Right atrium auricular region (tissue), 2 donors: ENCODE measurements around the gene TMEM232. TPM values are rescaled to one million over a fixed set of nuclear protein-coding genes. Genes with fewer than 3 reads are reported as not detected.

Experiments
- DNase-seq: peaks from one replicate; pipeline ENCODE4 v3.0.0-alpha.2; 2019; ENCODE audit warnings: low spot score
- H3K27ac ChIP-seq, 2 donors: fragments of 200-600 bp; sonication (generic); 1 replicate in 1 of 2; 2 replicates in 1 of 2; pipeline ENCODE4 v1.5.1; 2016 to 2019
- H3K27me3 ChIP-seq, 2 donors: fragments of 200-600 bp; sonication (generic); one replicate each; pipeline versions ENCODE4 v1.5.1 to v1.6.0; 2017 to 2019
- H3K36me3 ChIP-seq: fragments of 200-600 bp; sonication (generic); one replicate; pipeline ENCODE4 v1.5.1; 2016
- H3K4me1 ChIP-seq, 2 donors: fragments of 200-600 bp; sonication (generic); one replicate each; pipeline versions ENCODE4 v1.5.1 to v1.6.0; 2017 to 2019
- H3K4me3 ChIP-seq, 2 donors: fragments of 200-600 bp; sonication (generic); 1 replicate in 1 of 2; 2 replicates in 1 of 2; pipeline ENCODE4 v1.5.1; 2017 to 2019; ENCODE audit warnings: mild to moderate bottlenecking in 1 of 2, moderate library complexity in 1 of 2
- H3K9me3 ChIP-seq, 2 donors: fragments of 200-600 bp; sonication (generic); one replicate each; pipeline ENCODE4 v1.5.1; 2019
- CTCF ChIP-seq, 2 donors: fragments of 200-600 bp; sonication (generic); IDR thresholded peaks; one replicate each; pipeline ENCODE4 v1.5.1; 2019; ENCODE audit warnings: antibody characterized with exemption in 2 of 2
- total RNA-seq, 2 donors: library from RNA; depleted of rRNA; stranded (reverse); fragments of >200 nt; gene quantifications; one replicate each; pipeline ENCODE4 v1.1.0, GENCODE V29; 2016

Gene TMEM232
- total RNA-seq, 2 donors from 2014 or later = 1.1 to 1.2 TPM

- Histone ChIP-seq H3K36me3 (no peaks in the 10 kb centered on the region), H3K27me3 (no peaks in the 10 kb centered on the region), H3K27ac (no peak overlapping the region), H3K4me3 (no peak overlapping the region), H3K9me3 (peaks cover 0 to 33% of the 10 kb centered on the region in 2 donors), H3K4me1 (no peaks in the 10 kb centered on the region)
- no peak for DNase-seq
- no peak for TF ChIP-seq CTCF (IDR thresholded peaks at IDR 0.05)
These were observed 257.0 kb downstream of the TMEM232 start for GRCh38 chr5:110469486-110469885.

GRCh38 chr5:110463106-110463505, 263.4 kb downstream of the TMEM232 start:
- DNase-seq = no peak
- H3K9me3 ChIP-seq = no peaks in the 10 kb centered on the region
- H3K27ac ChIP-seq = no peak overlapping the region
- no peak overlapping the region for H3K4me3 ChIP-seq
- no peaks in the 10 kb centered on the region for H3K4me1 ChIP-seq
- no peaks in the 10 kb centered on the region for H3K27me3 ChIP-seq
- no peaks in the 10 kb centered on the region for H3K36me3 ChIP-seq
- no peak for TF ChIP-seq CTCF (IDR thresholded peaks at IDR 0.05)

- no peaks in the 10 kb centered on the region for H3K27me3 ChIP-seq
- DNase-seq = no peak
- H3K9me3 ChIP-seq = no peaks in the 10 kb centered on the region
- H3K4me1 ChIP-seq = no peaks in the 10 kb centered on the region
- no peaks in the 10 kb centered on the region for H3K36me3 ChIP-seq
- H3K27ac ChIP-seq = no peak overlapping the region
- no peak for TF ChIP-seq CTCF (IDR thresholded peaks at IDR 0.05)
- H3K4me3 ChIP-seq = no peak overlapping the region
These were observed 265.6 kb downstream of the TMEM232 start for GRCh38 chr5:110460837-110461236.

GRCh38 chr5:110458313-110458712, 268.2 kb downstream of the TMEM232 start:
- no peak for DNase-seq
- Histone ChIP-seq H3K27me3 (no peaks in the 10 kb centered on the region), H3K27ac (no peak overlapping the region), H3K9me3 (no peaks in the 10 kb centered on the region), H3K4me1 (no peaks in the 10 kb centered on the region), H3K4me3 (no peak overlapping the region), H3K36me3 (no peaks in the 10 kb centered on the region)
- TF ChIP-seq CTCF (IDR thresholded peaks at IDR 0.05) = no peak

- DNase-seq = no peak
- TF ChIP-seq CTCF (IDR thresholded peaks at IDR 0.05) = no peak
- no peak overlapping the region for H3K4me3 ChIP-seq
- no peaks in the 10 kb centered on the region for H3K27me3 ChIP-seq
- H3K4me1 ChIP-seq = no peaks in the 10 kb centered on the region
- H3K9me3 ChIP-seq = no peaks in the 10 kb centered on the region
- no peak overlapping the region for H3K27ac ChIP-seq
- no peaks in the 10 kb centered on the region for H3K36me3 ChIP-seq
These were observed 283.6 kb downstream of the TMEM232 start for GRCh38 chr5:110442856-110443255.

GRCh38 chr5:110441035-110441434, 285.4 kb downstream of the TMEM232 start:
- Histone ChIP-seq H3K9me3 (peaks cover 0 to 5% of the 10 kb centered on the region in 2 donors), H3K36me3 (no peaks in the 10 kb centered on the region), H3K4me1 (no peaks in the 10 kb centered on the region), H3K27ac (no peak overlapping the region), H3K27me3 (no peaks in the 10 kb centered on the region), H3K4me3 (no peak overlapping the region)
- TF ChIP-seq CTCF (IDR thresholded peaks at IDR 0.05) = no peak
- no peak for DNase-seq
